Ovary (tissue), 9 donors: ENCODE data around the gene CDKL2. TPM values are rescaled to one million over a fixed set of nuclear protein-coding genes. Genes with fewer than 3 reads are reported as not detected.

Source experiments
- DNase-seq, 5 donors: peaks; one replicate each; pipeline ENCODE4 v3.0.0-alpha.2; 2019 to 2020
- H3K27ac ChIP-seq, 2 donors: fragments of 200-600 bp; one replicate each; pipeline versions ENCODE4 v1.5.1 to v1.8.0; 2019 to 2022
- H3K27me3 ChIP-seq: fragments of 200-600 bp; one replicate; pipeline ENCODE4 v1.8.0; 2022
- H3K36me3 ChIP-seq: fragments of 200-600 bp; sonication (generic); one replicate; pipeline ENCODE4 v1.5.1; 2019
- H3K4me1 ChIP-seq: one replicate; pipeline ENCODE4 v1.8.1; 2013; ENCODE audit warnings: mild to moderate bottlenecking, moderate library complexity; ENCODE audit not compliant: insufficient read depth
- H3K4me3 ChIP-seq: fragments of 200-600 bp; sonication (generic); one replicate; pipeline ENCODE4 v1.5.1; 2017
- H3K9me3 ChIP-seq, 2 donors: fragments of 200-600 bp in 1 of 2; sonication (generic) in 1 of 2; one replicate each; pipeline versions ENCODE4 v1.5.1 to v1.8.1; 2013 to 2019; ENCODE audit warnings: mild to moderate bottlenecking in 1 of 2, moderate library complexity in 1 of 2
- CTCF ChIP-seq, 3 donors: fragments of 450-650 bp in 2 of 3; fragments of 200-600 bp in 1 of 3; IDR thresholded peaks; one replicate each; pipeline versions ENCODE4 v1.5.1 to v1.8.0; 2016 to 2022; ENCODE audit warnings: antibody characterized with exemption in 3 of 3, mild to moderate bottlenecking in 1 of 3
- EP300 ChIP-seq: sonication (generic); formaldehyde crosslinking; IDR thresholded peaks from one replicate; pipeline ENCODE4 v1.6.1; 2017; ENCODE audit warnings: antibody characterized with exemption
- POLR2A ChIP-seq: fragments of 450-650 bp; IDR thresholded peaks from one replicate; pipeline ENCODE4 v1.6.1; 2017; ENCODE audit warnings: antibody characterized with exemption, mild to moderate bottlenecking, moderate library complexity
- WGBS, 3 donors: extraction: QIAGEN DNeasy Blood & Tissue Kit in 1 of 3; methylation state at CpG; one replicate each; pipeline versions ENCODE4 v1.1.5 to v1.1.7; 2013 to 2017; 5-methylcytosine and 5-hydroxymethylcytosine counted together
- intact Hi-C, 4 donors: fragments of 100-400 bp; cut with DNase I; formaldehyde crosslinking; loops; one replicate each; pipeline versions ENCODE4 v1.11.0 to v1.15.1; 2022 to 2023
- polyA plus RNA-seq, 2 donors: library from polyadenylated mRNA; stranded (reverse); fragments of 200-250 nt in 1 of 2; fragments of 350-450 nt in 1 of 2; fragmentation: Illumina TruSeq in 1 of 2; extraction: RNeasy Lipid Tissue Mini Kit (QIAGEN cat#74804) in 1 of 2; gene quantifications; one replicate each; pipeline ENCODE4 v1.2.3, GENCODE V29; 2013 to 2014
- total RNA-seq, 7 donors: library from RNA; depleted of rRNA in 2 of 7; stranded (reverse); fragments of >200 nt in 2 of 7; fragmentation: NEBNext Ultra II Directional in 3 of 7; extraction: Animal tissue kit (Norgen Biotek cat#: 25700) in 3 of 7; gene quantifications; one replicate each; pipeline versions ENCODE4 v1.1.0 to v1.2.4, GENCODE V29; 2016 to 2023
- donor health status: DM: no; HTN: no; CAD: no; lungs with moderate emphysema.
- donor health status: DM: no; HTN: no; CAD: no.
- donor health status: Bipolar disorder and iron deficiency.
- donor health status: DM: yes; HTN: yes; CAD: no.
- donor health status: DM: no; HTN: no; CAD: no.
- donor health status: DM: yes; HTN: yes; CAD: no.

CDKL2 gene
- total and polyA plus RNA-seq, 9 donors: 0.45 to 3.4 (median 1.4) TPM

GRCh38 chr4:75584067-75584466, 46.3 kb downstream of the CDKL2 start:
- TF ChIP-seq CTCF (IDR thresholded peaks at IDR 0.05) (no peak), EP300 (no peak), POLR2A (no peak)
- no peaks in the 10 kb centered on the region for H3K9me3 ChIP-seq
- H3K27ac ChIP-seq: no peak overlapping the region
- no peaks in the 10 kb centered on the region for H3K27me3 ChIP-seq
- DNase-seq: no peak
- H3K36me3 ChIP-seq: no peaks in the 10 kb centered on the region
- intact Hi-C loops: no loop called here
- WGBS, 3 donors: 81 to 89% (median 87%) methylated on average over 2 of the region's 2 CpGs
- H3K4me1 ChIP-seq: no peaks in the 10 kb centered on the region
- no peak overlapping the region for H3K4me3 ChIP-seq

GRCh38 chr4:75567725-75568124, 62.6 kb downstream of the CDKL2 start:
- H3K27me3 ChIP-seq: no peaks in the 10 kb centered on the region
- no peaks in the 10 kb centered on the region for H3K4me1 ChIP-seq
- H3K27ac ChIP-seq: no peak overlapping the region
- no peak overlapping the region for H3K4me3 ChIP-seq
- no peaks in the 10 kb centered on the region for H3K9me3 ChIP-seq
- intact Hi-C loops: no loop called here
- H3K36me3 ChIP-seq: no peaks in the 10 kb centered on the region
- 85 to 96% (median 93%) methylated on average over 2 of the region's 2 CpGs for WGBS, 3 donors
- TF ChIP-seq EP300: no peak
- no peak for TF ChIP-seq CTCF (IDR thresholded peaks at IDR 0.05)
- TF ChIP-seq POLR2A: no peak
- DNase-seq: no peak

- Histone ChIP-seq H3K36me3 (no peaks in the 10 kb centered on the region), H3K4me3 (no peak overlapping the region), H3K4me1 (no peaks in the 10 kb centered on the region), H3K27ac (no peak overlapping the region), H3K27me3 (no peaks in the 10 kb centered on the region), H3K9me3 (no peaks in the 10 kb centered on the region)
- intact Hi-C loops: no loop called here
- no peak for DNase-seq
- 82 to 90% (median 88%) methylated on average over 1 of the region's 1 CpG for WGBS, 3 donors
- TF ChIP-seq EP300 (no peak), CTCF (IDR thresholded peaks at IDR 0.05) (no peak), POLR2A (no peak)
Observed at GRCh38 chr4:75566911-75567310, 63.4 kb downstream of the CDKL2 start.

GRCh38 chr4:75565481-75565880, 64.8 kb downstream of the CDKL2 start:
- no peaks in the 10 kb centered on the region for H3K9me3 ChIP-seq
- H3K27ac ChIP-seq: no peak overlapping the region
- no peaks in the 10 kb centered on the region for H3K4me1 ChIP-seq
- intact Hi-C loops: no loop called here
- no peaks in the 10 kb centered on the region for H3K27me3 ChIP-seq
- H3K36me3 ChIP-seq: no peaks in the 10 kb centered on the region
- no peak overlapping the region for H3K4me3 ChIP-seq
- TF ChIP-seq POLR2A: no peak
- TF ChIP-seq CTCF (IDR thresholded peaks at IDR 0.05): no peak
- DNase-seq: no peak

- 80 to 90% (median 89%) methylated on average over 11 of the region's 11 CpGs for WGBS, 3 donors
- no peaks in the 10 kb centered on the region for H3K9me3 ChIP-seq
- DNase-seq: no peak
- H3K4me1 ChIP-seq: no peaks in the 10 kb centered on the region
- no peak overlapping the region for H3K27ac ChIP-seq
- no peak overlapping the region for H3K4me3 ChIP-seq
- H3K36me3 ChIP-seq: no peaks in the 10 kb centered on the region
- intact Hi-C loops: no loop called here
- TF ChIP-seq CTCF (IDR thresholded peaks at IDR 0.05): no peak
- no peak for TF ChIP-seq POLR2A
- no peak for TF ChIP-seq EP300
- no peaks in the 10 kb centered on the region for H3K27me3 ChIP-seq
Observed at GRCh38 chr4:75564023-75564422, 66.3 kb downstream of the CDKL2 start.
